HCT116 (cell line): ENCODE data around the gene ABHD1. TPM values are rescaled to one million over a fixed set of nuclear protein-coding genes. Genes with fewer than 3 reads are reported as not detected.

ENCODE experiments used
- ATAC-seq: fragments of 200-7000 bp; cut with Tn5 transposase; 2 replicates; pipeline ENCODE4 v1.9.1; 2020; ENCODE audit warnings: mild to moderate bottlenecking, moderate library complexity
- BruUV-seq: library from RNA; stranded (reverse); fragments of 400-500 nt; replicated peaks from 2 replicates; lab custom pipeline; 2021; lab: Mats Ljungman, UMichigan
- CTCF ChIA-PET: fragments of 300-600 bp; sonication (Branson Sonifier 250); formaldehyde crosslinking; loops from one replicate; lab custom pipeline; 2021; ENCODE audit warnings: antibody characterized with exemption; lab: Charles Lee
- POLR2A ChIA-PET: fragments of 300-600, 350-600 bp; sonication (Branson Sonifier 250); formaldehyde crosslinking; loops from one replicate; lab custom pipeline; 2021; ENCODE audit warnings: antibody characterized with exemption; lab: Charles Lee
- RAD21 ChIA-PET, 2 experiments: fragments of 300-600 bp; sonication (Branson Sonifier 250); formaldehyde crosslinking; loops; one replicate each; lab custom pipeline; 2023; ENCODE audit warnings: low total read pairs in 2 of 2; ENCODE audit not compliant: uncharacterized antibody in 2 of 2, unreplicated experiment in 2 of 2, low non-redundant PET in 1 of 2; lab: Charles Lee
- DNase-seq: peaks from one replicate; pipeline ENCODE4 v3.0.0-alpha.2; 2010; ENCODE audit warnings: low read depth, low spot score
- H2AFZ ChIP-seq: fragments of 200-600 bp; shearing (Covaris generic), sonication (generic); 2 replicates; pipeline ENCODE4 v1.6.1; 2017; ENCODE audit warnings: low read depth, mixed run types, mixed read lengths, antibody characterized with exemption, low read length; ENCODE audit not compliant: poor library complexity, severe bottlenecking
- H3K27ac ChIP-seq: 2 replicates; pipeline ENCODE4 v1.5.1; 2012; ENCODE audit warnings: low read depth, low read length
- H3K27me3 ChIP-seq: fragments of 200-600 bp; sonication (generic); 2 replicates; pipeline ENCODE4 v1.6.1; 2016; ENCODE audit warnings: mixed run types, low read length, mixed read lengths; ENCODE audit not compliant: insufficient read depth
- H3K36me3 ChIP-seq, 2 experiments: fragments of 200-500 bp in 1 of 2; fragments of 200-600 bp in 1 of 2; sonication (Bioruptor generic) in 1 of 2; sonication (generic) in 1 of 2; 2 replicates each; pipeline versions ENCODE4 v1.5.1 to v1.6.1; 2014 to 2016; ENCODE audit warnings: low read length in 2 of 2, inconsistent platforms in 1 of 2, mixed read lengths in 1 of 2, mixed run types in 1 of 2; ENCODE audit not compliant: insufficient read depth in 2 of 2, control insufficient read depth in 1 of 2
- H3K4me1 ChIP-seq, 2 experiments: fragments of 200-600 bp in 1 of 2; sonication (generic) in 1 of 2; 2 replicates each; pipeline versions ENCODE4 v1.5.1 to v1.6.1; 2012 to 2017; ENCODE audit warnings: low read length in 2 of 2, inconsistent platforms in 1 of 2, mild to moderate bottlenecking in 1 of 2, mixed read lengths in 1 of 2, mixed run types in 1 of 2, moderate library complexity in 1 of 2; ENCODE audit not compliant: insufficient read depth in 2 of 2, control insufficient read depth in 1 of 2
- H3K4me2 ChIP-seq: fragments of 200-600 bp; sonication (generic); 2 replicates; pipeline ENCODE4 v1.6.1; 2017; ENCODE audit warnings: mixed run types, low read length, mixed read lengths
- H3K4me3 ChIP-seq, 2 experiments: fragments of 200-600 bp in 1 of 2; sonication (generic) in 1 of 2; replicated peaks in 1 of 2; 2 replicates each; pipeline ENCODE4 v1.5.1; 2011 to 2016; ENCODE audit warnings: low read length in 2 of 2, control low read depth in 1 of 2, low read depth in 1 of 2, mild to moderate bottlenecking in 1 of 2, mixed read lengths in 1 of 2, mixed run types in 1 of 2
- H3K79me2 ChIP-seq: fragments of 200-600 bp; sonication (generic); 2 replicates; pipeline ENCODE4 v1.6.1; 2017; ENCODE audit warnings: mild to moderate bottlenecking, mixed run types, low read length, moderate library complexity, mixed read lengths; ENCODE audit not compliant: insufficient read depth
- H3K9ac ChIP-seq: fragments of 200-600 bp; sonication (generic); 2 replicates; pipeline ENCODE4 v1.6.1; 2016; ENCODE audit warnings: low read length, mixed read lengths
- H3K9me2 ChIP-seq: fragments of 200-600 bp; sonication (generic), shearing (Covaris generic); 2 replicates; pipeline ENCODE4 v1.6.1; 2017; ENCODE audit warnings: mixed run types, mild to moderate bottlenecking, moderate library complexity; ENCODE audit not compliant: insufficient read depth
- H3K9me3 ChIP-seq, 2 experiments: fragments of 200-500 bp in 1 of 2; fragments of 200-600 bp in 1 of 2; sonication (Bioruptor generic) in 1 of 2; sonication (generic) in 1 of 2; 2 replicates each; pipeline ENCODE4 v1.6.1; 2014 to 2017; ENCODE audit warnings: low read length in 2 of 2, mixed read lengths in 2 of 2, inconsistent platforms in 1 of 2, low read depth in 1 of 2, mild to moderate bottlenecking in 1 of 2, mixed run types in 1 of 2, moderate library complexity in 1 of 2; ENCODE audit not compliant: control insufficient read depth in 1 of 2, insufficient read depth in 1 of 2
- H4K20me1 ChIP-seq: fragments of 200-600 bp; sonication (generic), shearing (Covaris generic); 2 replicates; pipeline ENCODE4 v1.6.1; 2017; ENCODE audit warnings: mixed run types, mild to moderate bottlenecking, moderate library complexity; ENCODE audit not compliant: insufficient read depth
- CBX3 ChIP-seq: IDR thresholded peaks from 2 replicates; pipeline ENCODE4 v1.6.1; 2012; ENCODE audit warnings: low read depth
- CEBPB ChIP-seq: IDR thresholded peaks from 2 replicates; pipeline ENCODE4 v1.6.1; 2012; ENCODE audit warnings: low read depth
- EGR1 ChIP-seq: IDR thresholded peaks from 2 replicates; pipeline ENCODE4 v1.6.1; 2012; ENCODE audit warnings: low read depth
- ELF1 ChIP-seq: IDR thresholded peaks from 2 replicates; pipeline ENCODE4 v1.6.1; 2012; ENCODE audit warnings: low read depth, borderline replicate concordance
- EZH2 ChIP-seq: fragments of 200-600 bp; sonication (generic); IDR thresholded peaks from 2 replicates; pipeline ENCODE4 v1.6.1; 2017; ENCODE audit warnings: antibody characterized with exemption, mixed run types
- EZH2phosphoT487 ChIP-seq: fragments of 200-600 bp; IDR thresholded peaks from 2 replicates; pipeline ENCODE4 v1.6.1; 2018; ENCODE audit warnings: antibody characterized with exemption, borderline replicate concordance
- FOSL1 ChIP-seq: IDR thresholded peaks from 2 replicates; pipeline ENCODE4 v1.6.1; 2012; ENCODE audit warnings: low read depth
- POLR2A ChIP-seq: IDR thresholded peaks from 2 replicates; pipeline ENCODE4 v1.7.0; 2011; ENCODE audit warnings: borderline replicate concordance; ENCODE audit not compliant: insufficient read depth, insufficient read length; ENCODE audit errors: extremely low read depth
- POLR2AphosphoS5 ChIP-seq: IDR thresholded peaks from 2 replicates; pipeline ENCODE4 v1.6.1; 2011; ENCODE audit warnings: mild to moderate bottlenecking, low read depth, low read length, moderate library complexity
- SP1 ChIP-seq: IDR thresholded peaks from 2 replicates; pipeline ENCODE4 v1.6.1; 2012; ENCODE audit warnings: low read depth
- SRF ChIP-seq: IDR thresholded peaks from 2 replicates; pipeline ENCODE4 v1.6.1; 2012; ENCODE audit warnings: low read depth
- TCF7L2 ChIP-seq: IDR thresholded peaks from 2 replicates; pipeline ENCODE4 v1.7.0; 2011; ENCODE audit warnings: borderline replicate concordance, inconsistent platforms; ENCODE audit not compliant: insufficient read depth, insufficient read length; ENCODE audit errors: extremely low read depth
- YY1 ChIP-seq: IDR thresholded peaks from 2 replicates; pipeline ENCODE4 v1.6.1; 2011; ENCODE audit warnings: low read length, low read depth, moderate library complexity, mild to moderate bottlenecking; ENCODE audit not compliant: insufficient replicate concordance; ENCODE audit errors: extremely low read depth
- ZFX ChIP-seq: fragments of 450-650 bp; IDR thresholded peaks from 2 replicates; pipeline ENCODE4 v1.6.1; 2017
- ZNF274 ChIP-seq: fragments of 200-500 bp; sonication (Bioruptor generic); IDR thresholded peaks from 2 replicates; pipeline ENCODE4 v1.6.1; 2014; ENCODE audit warnings: mild to moderate bottlenecking, low read depth, low read length, inconsistent platforms
- intact Hi-C: fragments of 100-400 bp; cut with micrococcal nuclease; formaldehyde crosslinking; loops from 2 replicates; pipeline ENCODE4 v1.10.0; 2022
- total RNA-seq: library from RNA; stranded (reverse); gene quantifications from one replicate; pipeline ENCODE4 v1.2.1, GENCODE V29; 2021; ENCODE audit not compliant: unreplicated experiment
- TF ChIP-seq, protein P1 (sequence below), 3 experiments: fragments of 200-600 bp in 1 of 3; sonication (generic) in 1 of 3; IDR thresholded peaks in 2 of 3; conservative IDR thresholded peaks in 1 of 3; 2 replicates each; pipeline ENCODE4 v1.5.1; 2012 to 2017; ENCODE audit warnings: low read depth in 2 of 3, low read length in 2 of 3, antibody characterized with exemption in 1 of 3, borderline replicate concordance in 1 of 3, control low read depth in 1 of 3, mild to moderate bottlenecking in 1 of 3, mixed read lengths in 1 of 3, mixed run types in 1 of 3, moderate library complexity in 1 of 3; ENCODE audit not compliant: insufficient read depth in 1 of 3
- TF ChIP-seq, protein P2 (sequence below): IDR thresholded peaks from 2 replicates; pipeline ENCODE4 v1.6.1; 2012
- TF ChIP-seq, protein P3 (sequence below): IDR thresholded peaks from 2 replicates; pipeline ENCODE4 v1.6.1; 2011; ENCODE audit warnings: mild to moderate bottlenecking, low read length, moderate library complexity; ENCODE audit not compliant: insufficient replicate concordance; ENCODE audit errors: extremely low read depth
- TF ChIP-seq, protein P4 (sequence below): IDR thresholded peaks from 2 replicates; pipeline ENCODE4 v1.6.1; 2012; ENCODE audit warnings: low read depth

The ABHD1 gene
- total RNA-seq, 1 experiment from 2014 or later, result not detected

DNA sequence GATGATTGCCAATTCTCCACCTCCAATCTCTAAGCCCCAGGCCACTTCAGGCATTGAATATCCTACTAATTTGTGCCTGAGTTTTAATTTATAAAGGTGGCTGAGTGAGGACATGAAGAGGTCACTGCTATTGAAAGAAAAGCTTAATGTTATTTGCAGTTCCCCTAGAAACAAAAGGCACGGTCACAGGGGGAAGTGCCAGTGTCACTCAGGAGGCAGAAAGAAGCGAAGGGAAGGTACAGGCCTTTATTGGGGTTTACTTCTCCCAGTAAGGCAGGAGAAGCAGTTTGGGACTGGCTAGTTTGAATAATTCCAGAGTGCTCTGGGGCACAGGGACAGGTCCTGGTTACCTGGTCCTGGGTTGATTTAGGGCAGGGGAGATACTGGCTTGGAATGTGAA, 1.7 kb upstream of the ABHD1 start:
- Histone ChIP-seq H4K20me1 (no peaks in the 10 kb centered on the region), H3K79me2 (no peaks in the 10 kb centered on the region), H3K36me3 (no peaks in the 10 kb centered on the region), H3K4me3 (no peak overlapping the region), H3K4me2 (no peak overlapping the region), H3K9me2 (no peaks in the 10 kb centered on the region), H3K4me1 (peaks cover 0 to 12% of the 10 kb centered on the region in 2 experiments; a peak in 2 of 4 replicates), H3K9ac (no peak overlapping the region), H3K27ac (no peak overlapping the region), H3K9me3 (no peaks in the 10 kb centered on the region), H2AFZ (no peak overlapping the region), H3K27me3 (no peaks in the 10 kb centered on the region)
- CTCF ChIA-PET, result no interaction called here
- no TSS peak for BruUV-seq
- TF ChIP-seq EGR1 (no peak), FOSL1 (no peak), CBX3 (no peak), SRF (no peak), POLR2A (no peak), ZFX (no peak), POLR2AphosphoS5 (no peak), YY1 (no peak), ZNF274 (no peak), SP1 (no peak), EZH2 (no peak), ELF1 (no peak), TCF7L2 (no peak), EZH2phosphoT487 (no peak), CEBPB (no peak)
- TF ChIP-seq, protein P1, sequence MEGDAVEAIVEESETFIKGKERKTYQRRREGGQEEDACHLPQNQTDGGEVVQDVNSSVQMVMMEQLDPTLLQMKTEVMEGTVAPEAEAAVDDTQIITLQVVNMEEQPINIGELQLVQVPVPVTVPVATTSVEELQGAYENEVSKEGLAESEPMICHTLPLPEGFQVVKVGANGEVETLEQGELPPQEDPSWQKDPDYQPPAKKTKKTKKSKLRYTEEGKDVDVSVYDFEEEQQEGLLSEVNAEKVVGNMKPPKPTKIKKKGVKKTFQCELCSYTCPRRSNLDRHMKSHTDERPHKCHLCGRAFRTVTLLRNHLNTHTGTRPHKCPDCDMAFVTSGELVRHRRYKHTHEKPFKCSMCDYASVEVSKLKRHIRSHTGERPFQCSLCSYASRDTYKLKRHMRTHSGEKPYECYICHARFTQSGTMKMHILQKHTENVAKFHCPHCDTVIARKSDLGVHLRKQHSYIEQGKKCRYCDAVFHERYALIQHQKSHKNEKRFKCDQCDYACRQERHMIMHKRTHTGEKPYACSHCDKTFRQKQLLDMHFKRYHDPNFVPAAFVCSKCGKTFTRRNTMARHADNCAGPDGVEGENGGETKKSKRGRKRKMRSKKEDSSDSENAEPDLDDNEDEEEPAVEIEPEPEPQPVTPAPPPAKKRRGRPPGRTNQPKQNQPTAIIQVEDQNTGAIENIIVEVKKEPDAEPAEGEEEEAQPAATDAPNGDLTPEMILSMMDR (IDR thresholded peaks at IDR 0.05 in 2 of 3, conservative IDR thresholded peaks at IDR 0.05 in 1 of 3; ENCODE audit: borderline replicate concordance in 1 of 3, insufficient read depth in 1 of 3, low read depth in 2 of 3, low read length in 2 of 3), result no peak
- TF ChIP-seq, protein P2, sequence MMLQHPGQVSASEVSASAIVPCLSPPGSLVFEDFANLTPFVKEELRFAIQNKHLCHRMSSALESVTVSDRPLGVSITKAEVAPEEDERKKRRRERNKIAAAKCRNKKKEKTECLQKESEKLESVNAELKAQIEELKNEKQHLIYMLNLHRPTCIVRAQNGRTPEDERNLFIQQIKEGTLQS, result no peak
- TF ChIP-seq, protein P3, sequence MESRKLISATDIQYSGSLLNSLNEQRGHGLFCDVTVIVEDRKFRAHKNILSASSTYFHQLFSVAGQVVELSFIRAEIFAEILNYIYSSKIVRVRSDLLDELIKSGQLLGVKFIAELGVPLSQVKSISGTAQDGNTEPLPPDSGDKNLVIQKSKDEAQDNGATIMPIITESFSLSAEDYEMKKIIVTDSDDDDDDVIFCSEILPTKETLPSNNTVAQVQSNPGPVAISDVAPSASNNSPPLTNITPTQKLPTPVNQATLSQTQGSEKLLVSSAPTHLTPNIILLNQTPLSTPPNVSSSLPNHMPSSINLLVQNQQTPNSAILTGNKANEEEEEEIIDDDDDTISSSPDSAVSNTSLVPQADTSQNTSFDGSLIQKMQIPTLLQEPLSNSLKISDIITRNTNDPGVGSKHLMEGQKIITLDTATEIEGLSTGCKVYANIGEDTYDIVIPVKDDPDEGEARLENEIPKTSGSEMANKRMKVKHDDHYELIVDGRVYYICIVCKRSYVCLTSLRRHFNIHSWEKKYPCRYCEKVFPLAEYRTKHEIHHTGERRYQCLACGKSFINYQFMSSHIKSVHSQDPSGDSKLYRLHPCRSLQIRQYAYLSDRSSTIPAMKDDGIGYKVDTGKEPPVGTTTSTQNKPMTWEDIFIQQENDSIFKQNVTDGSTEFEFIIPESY, result no peak
- TF ChIP-seq, protein P4, sequence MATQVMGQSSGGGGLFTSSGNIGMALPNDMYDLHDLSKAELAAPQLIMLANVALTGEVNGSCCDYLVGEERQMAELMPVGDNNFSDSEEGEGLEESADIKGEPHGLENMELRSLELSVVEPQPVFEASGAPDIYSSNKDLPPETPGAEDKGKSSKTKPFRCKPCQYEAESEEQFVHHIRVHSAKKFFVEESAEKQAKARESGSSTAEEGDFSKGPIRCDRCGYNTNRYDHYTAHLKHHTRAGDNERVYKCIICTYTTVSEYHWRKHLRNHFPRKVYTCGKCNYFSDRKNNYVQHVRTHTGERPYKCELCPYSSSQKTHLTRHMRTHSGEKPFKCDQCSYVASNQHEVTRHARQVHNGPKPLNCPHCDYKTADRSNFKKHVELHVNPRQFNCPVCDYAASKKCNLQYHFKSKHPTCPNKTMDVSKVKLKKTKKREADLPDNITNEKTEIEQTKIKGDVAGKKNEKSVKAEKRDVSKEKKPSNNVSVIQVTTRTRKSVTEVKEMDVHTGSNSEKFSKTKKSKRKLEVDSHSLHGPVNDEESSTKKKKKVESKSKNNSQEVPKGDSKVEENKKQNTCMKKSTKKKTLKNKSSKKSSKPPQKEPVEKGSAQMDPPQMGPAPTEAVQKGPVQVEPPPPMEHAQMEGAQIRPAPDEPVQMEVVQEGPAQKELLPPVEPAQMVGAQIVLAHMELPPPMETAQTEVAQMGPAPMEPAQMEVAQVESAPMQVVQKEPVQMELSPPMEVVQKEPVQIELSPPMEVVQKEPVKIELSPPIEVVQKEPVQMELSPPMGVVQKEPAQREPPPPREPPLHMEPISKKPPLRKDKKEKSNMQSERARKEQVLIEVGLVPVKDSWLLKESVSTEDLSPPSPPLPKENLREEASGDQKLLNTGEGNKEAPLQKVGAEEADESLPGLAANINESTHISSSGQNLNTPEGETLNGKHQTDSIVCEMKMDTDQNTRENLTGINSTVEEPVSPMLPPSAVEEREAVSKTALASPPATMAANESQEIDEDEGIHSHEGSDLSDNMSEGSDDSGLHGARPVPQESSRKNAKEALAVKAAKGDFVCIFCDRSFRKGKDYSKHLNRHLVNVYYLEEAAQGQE, result no peak
- no peak for ATAC-seq
- POLR2A ChIA-PET, result no interaction called here
- RAD21 ChIA-PET, result no interaction called here
- intact Hi-C loops, result no loop called here
- DNase-seq, result no peak
